HCT116 (cell line): Measurements from ENCODE around the gene TTYH2. TPM values are rescaled to one million over a fixed set of nuclear protein-coding genes. Genes with fewer than 3 reads are reported as not detected.

Experiments
- ATAC-seq: fragments of 200-7000 bp; cut with Tn5 transposase; 2 replicates; pipeline ENCODE4 v1.9.1; 2020; ENCODE audit warnings: mild to moderate bottlenecking, moderate library complexity
- BruUV-seq: library from RNA; stranded (reverse); fragments of 400-500 nt; replicated peaks from 2 replicates; lab custom pipeline; 2021; lab: Mats Ljungman, UMichigan
- CTCF ChIA-PET: fragments of 300-600 bp; sonication (Branson Sonifier 250); formaldehyde crosslinking; loops from one replicate; lab custom pipeline; 2021; ENCODE audit warnings: antibody characterized with exemption; lab: Charles Lee
- POLR2A ChIA-PET: fragments of 300-600, 350-600 bp; sonication (Branson Sonifier 250); formaldehyde crosslinking; loops from one replicate; lab custom pipeline; 2021; ENCODE audit warnings: antibody characterized with exemption; lab: Charles Lee
- RAD21 ChIA-PET, 2 experiments: fragments of 300-600 bp; sonication (Branson Sonifier 250); formaldehyde crosslinking; loops; one replicate each; lab custom pipeline; 2023; ENCODE audit warnings: low total read pairs in 2 of 2; ENCODE audit not compliant: uncharacterized antibody in 2 of 2, unreplicated experiment in 2 of 2, low non-redundant PET in 1 of 2; lab: Charles Lee
- DNase-seq: peaks from one replicate; pipeline ENCODE4 v3.0.0-alpha.2; 2010; ENCODE audit warnings: low read depth, low spot score
- H2AFZ ChIP-seq: fragments of 200-600 bp; shearing (Covaris generic), sonication (generic); 2 replicates; pipeline ENCODE4 v1.6.1; 2017; ENCODE audit warnings: low read depth, mixed run types, mixed read lengths, antibody characterized with exemption, low read length; ENCODE audit not compliant: poor library complexity, severe bottlenecking
- H3K27ac ChIP-seq: 2 replicates; pipeline ENCODE4 v1.5.1; 2012; ENCODE audit warnings: low read depth, low read length
- H3K27me3 ChIP-seq: fragments of 200-600 bp; sonication (generic); 2 replicates; pipeline ENCODE4 v1.6.1; 2016; ENCODE audit warnings: mixed run types, low read length, mixed read lengths; ENCODE audit not compliant: insufficient read depth
- H3K36me3 ChIP-seq, 2 experiments: fragments of 200-500 bp in 1 of 2; fragments of 200-600 bp in 1 of 2; sonication (Bioruptor generic) in 1 of 2; sonication (generic) in 1 of 2; 2 replicates each; pipeline versions ENCODE4 v1.5.1 to v1.6.1; 2014 to 2016; ENCODE audit warnings: low read length in 2 of 2, inconsistent platforms in 1 of 2, mixed read lengths in 1 of 2, mixed run types in 1 of 2; ENCODE audit not compliant: insufficient read depth in 2 of 2, control insufficient read depth in 1 of 2
- H3K4me1 ChIP-seq, 2 experiments: fragments of 200-600 bp in 1 of 2; sonication (generic) in 1 of 2; 2 replicates each; pipeline versions ENCODE4 v1.5.1 to v1.6.1; 2012 to 2017; ENCODE audit warnings: low read length in 2 of 2, inconsistent platforms in 1 of 2, mild to moderate bottlenecking in 1 of 2, mixed read lengths in 1 of 2, mixed run types in 1 of 2, moderate library complexity in 1 of 2; ENCODE audit not compliant: insufficient read depth in 2 of 2, control insufficient read depth in 1 of 2
- H3K4me2 ChIP-seq: fragments of 200-600 bp; sonication (generic); 2 replicates; pipeline ENCODE4 v1.6.1; 2017; ENCODE audit warnings: mixed run types, low read length, mixed read lengths
- H3K4me3 ChIP-seq, 2 experiments: fragments of 200-600 bp in 1 of 2; sonication (generic) in 1 of 2; replicated peaks in 1 of 2; 2 replicates each; pipeline ENCODE4 v1.5.1; 2011 to 2016; ENCODE audit warnings: low read length in 2 of 2, control low read depth in 1 of 2, low read depth in 1 of 2, mild to moderate bottlenecking in 1 of 2, mixed read lengths in 1 of 2, mixed run types in 1 of 2
- H3K79me2 ChIP-seq: fragments of 200-600 bp; sonication (generic); 2 replicates; pipeline ENCODE4 v1.6.1; 2017; ENCODE audit warnings: mild to moderate bottlenecking, mixed run types, low read length, moderate library complexity, mixed read lengths; ENCODE audit not compliant: insufficient read depth
- H3K9ac ChIP-seq: fragments of 200-600 bp; sonication (generic); 2 replicates; pipeline ENCODE4 v1.6.1; 2016; ENCODE audit warnings: low read length, mixed read lengths
- H3K9me2 ChIP-seq: fragments of 200-600 bp; sonication (generic), shearing (Covaris generic); 2 replicates; pipeline ENCODE4 v1.6.1; 2017; ENCODE audit warnings: mixed run types, mild to moderate bottlenecking, moderate library complexity; ENCODE audit not compliant: insufficient read depth
- H3K9me3 ChIP-seq, 2 experiments: fragments of 200-500 bp in 1 of 2; fragments of 200-600 bp in 1 of 2; sonication (Bioruptor generic) in 1 of 2; sonication (generic) in 1 of 2; 2 replicates each; pipeline ENCODE4 v1.6.1; 2014 to 2017; ENCODE audit warnings: low read length in 2 of 2, mixed read lengths in 2 of 2, inconsistent platforms in 1 of 2, low read depth in 1 of 2, mild to moderate bottlenecking in 1 of 2, mixed run types in 1 of 2, moderate library complexity in 1 of 2; ENCODE audit not compliant: control insufficient read depth in 1 of 2, insufficient read depth in 1 of 2
- H4K20me1 ChIP-seq: fragments of 200-600 bp; sonication (generic), shearing (Covaris generic); 2 replicates; pipeline ENCODE4 v1.6.1; 2017; ENCODE audit warnings: mixed run types, mild to moderate bottlenecking, moderate library complexity; ENCODE audit not compliant: insufficient read depth
- ATF3 ChIP-seq: IDR thresholded peaks from 2 replicates; pipeline ENCODE4 v1.6.1; 2012
- CBX3 ChIP-seq: IDR thresholded peaks from 2 replicates; pipeline ENCODE4 v1.6.1; 2012; ENCODE audit warnings: low read depth
- CEBPB ChIP-seq: IDR thresholded peaks from 2 replicates; pipeline ENCODE4 v1.6.1; 2012; ENCODE audit warnings: low read depth
- EGR1 ChIP-seq: IDR thresholded peaks from 2 replicates; pipeline ENCODE4 v1.6.1; 2012; ENCODE audit warnings: low read depth
- ELF1 ChIP-seq: IDR thresholded peaks from 2 replicates; pipeline ENCODE4 v1.6.1; 2012; ENCODE audit warnings: low read depth, borderline replicate concordance
- EZH2 ChIP-seq: fragments of 200-600 bp; sonication (generic); IDR thresholded peaks from 2 replicates; pipeline ENCODE4 v1.6.1; 2017; ENCODE audit warnings: antibody characterized with exemption, mixed run types
- FOSL1 ChIP-seq: IDR thresholded peaks from 2 replicates; pipeline ENCODE4 v1.6.1; 2012; ENCODE audit warnings: low read depth
- MAX ChIP-seq: IDR thresholded peaks from 2 replicates; pipeline ENCODE4 v1.6.1; 2012
- REST ChIP-seq: IDR thresholded peaks from 2 replicates; pipeline ENCODE4 v1.6.1; 2012; ENCODE audit warnings: low read depth
- SIN3A ChIP-seq: IDR thresholded peaks from 2 replicates; pipeline ENCODE4 v1.6.1; 2012; ENCODE audit warnings: low read depth
- SP1 ChIP-seq: IDR thresholded peaks from 2 replicates; pipeline ENCODE4 v1.6.1; 2012; ENCODE audit warnings: low read depth
- SRF ChIP-seq: IDR thresholded peaks from 2 replicates; pipeline ENCODE4 v1.6.1; 2012; ENCODE audit warnings: low read depth
- ZFX ChIP-seq: fragments of 450-650 bp; IDR thresholded peaks from 2 replicates; pipeline ENCODE4 v1.6.1; 2017
- ZNF274 ChIP-seq: fragments of 200-500 bp; sonication (Bioruptor generic); IDR thresholded peaks from 2 replicates; pipeline ENCODE4 v1.6.1; 2014; ENCODE audit warnings: mild to moderate bottlenecking, low read depth, low read length, inconsistent platforms
- intact Hi-C: fragments of 100-400 bp; cut with micrococcal nuclease; formaldehyde crosslinking; loops from 2 replicates; pipeline ENCODE4 v1.10.0; 2022
- total RNA-seq: library from RNA; stranded (reverse); gene quantifications from one replicate; pipeline ENCODE4 v1.2.1, GENCODE V29; 2021; ENCODE audit not compliant: unreplicated experiment

TTYH2 gene
- total RNA-seq, 1 experiment from 2014 or later, result 10.8 TPM

GRCh38 chr17:74217888-74218287 is 4.5 kb downstream of the TTYH2 start:
- H2AFZ ChIP-seq, result no peak overlapping the region
- H3K27ac ChIP-seq, result no peak overlapping the region
- DNase-seq (no peak), ATAC-seq (no peak)
- ChIA-PET RAD21 (no interaction called here), POLR2A (interaction anchor here (1.1 kb wide), 1 partner anchor 15 kb away, joined by 3 read pairs; the partner anchor contains the start of gene RPL38), CTCF (interaction anchor here (1.9 kb wide), 1 partner anchor 18 kb away, joined by 6 read pairs; no protein-coding TSS in a partner anchor)
- peaks cover 7 to 21% of the 10 kb centered on the region in 2 experiments; a peak in 3 of 4 replicates for H3K4me1 ChIP-seq
- no peaks in the 10 kb centered on the region for H3K27me3 ChIP-seq
- no peak overlapping the region for H3K4me3 ChIP-seq
- peaks cover 3% of the 10 kb centered on the region; the same call in 1 of the 2 replicates for H3K79me2 ChIP-seq
- no peak overlapping the region for H3K9ac ChIP-seq
- H3K4me2 ChIP-seq, result no peak overlapping the region
- H3K9me3 ChIP-seq, result no peaks in the 10 kb centered on the region
- no peaks in the 10 kb centered on the region for H3K9me2 ChIP-seq
- no peaks in the 10 kb centered on the region for H3K36me3 ChIP-seq
- intact Hi-C loops, result no loop called here
- no peaks in the 10 kb centered on the region for H4K20me1 ChIP-seq
- no peak for TF ChIP-seq ZFX
- TF ChIP-seq CBX3, result no peak
- TF ChIP-seq SP1, result no peak
- TF ChIP-seq ZNF274, result no peak
- TF ChIP-seq MAX, result no peak
- TF ChIP-seq EZH2, result no peak
- no peak for TF ChIP-seq ELF1
- TF ChIP-seq FOSL1, result no peak
- TF ChIP-seq ATF3, result no peak
- no TSS peak for BruUV-seq

- CTCF ChIA-PET, result interaction anchor here (1.9 kb wide), 1 partner anchor 19 kb away, joined by 6 read pairs; no protein-coding TSS in a partner anchor
- RAD21 ChIA-PET, result no interaction called here
- intact Hi-C loops, result no loop called here
- H3K4me1 ChIP-seq, result peaks cover 7 to 18% of the 10 kb centered on the region in 2 experiments; a peak in 3 of 4 replicates
- no peak overlapping the region for H3K4me2 ChIP-seq
- DNase-seq (no peak), ATAC-seq (no peak)
- H3K9ac ChIP-seq, result no peak overlapping the region
- peaks cover 3% of the 10 kb centered on the region; the same call in 1 of the 2 replicates for H3K79me2 ChIP-seq
- no peak overlapping the region for H2AFZ ChIP-seq
- no peaks in the 10 kb centered on the region for H3K9me3 ChIP-seq
- POLR2A ChIA-PET, result interaction anchor here (1.1 kb wide), 1 partner anchor 15 kb away, joined by 3 read pairs; the partner anchor contains the start of gene RPL38
- H4K20me1 ChIP-seq, result no peaks in the 10 kb centered on the region
- no peak overlapping the region for H3K4me3 ChIP-seq
- no peaks in the 10 kb centered on the region for H3K9me2 ChIP-seq
- no peaks in the 10 kb centered on the region for H3K27me3 ChIP-seq
- H3K27ac ChIP-seq, result no peak overlapping the region
- BruUV-seq, result no TSS peak
- no peaks in the 10 kb centered on the region; a peak in 1 of 4 replicates for H3K36me3 ChIP-seq
- TF ChIP-seq EGR1 (no peak), SIN3A (no peak), REST (no peak), EZH2 (no peak), ZFX (no peak), SRF (no peak), ELF1 (no peak), CBX3 (no peak), CEBPB (no peak)
Measured at GRCh38 chr17:74218436-74218835, 5.1 kb downstream of the TTYH2 start.
